Amniotic epithelial cell (primary cell): Measurements from ENCODE around the gene ERMP1.
"Not testable (repeated sequence)": the region's sequence is repeated elsewhere in the genome, so short reads cannot be mapped to it uniquely, and the experiment has no call there.

ENCODE experiments used
- DNase-seq: peaks from one replicate; pipeline ENCODE4 v3.0.0-alpha.2; 2010; ENCODE audit warnings: low read depth

Gene ERMP1

DNA sequence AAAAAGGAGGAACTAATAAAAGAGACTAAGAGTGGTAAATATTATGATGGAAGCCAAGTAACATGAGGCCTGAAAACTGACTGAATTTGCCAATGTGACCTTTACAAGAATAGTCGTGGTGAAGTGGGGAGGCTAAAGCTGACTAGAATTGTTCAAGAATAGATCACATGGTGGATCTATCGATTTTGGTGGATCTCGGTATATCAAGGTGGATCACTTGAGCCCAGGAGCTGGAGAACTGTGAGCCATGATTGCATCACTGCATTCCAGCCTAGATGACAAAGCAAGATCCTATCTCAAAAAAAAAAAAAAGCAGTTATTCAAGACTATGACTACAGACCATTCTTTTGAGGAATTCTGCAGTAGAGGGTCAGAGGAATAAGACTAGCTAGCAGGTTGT lies 15.1 kb downstream of the ERMP1 start:
- peak; percentile 85 for DNase-seq

DNA sequence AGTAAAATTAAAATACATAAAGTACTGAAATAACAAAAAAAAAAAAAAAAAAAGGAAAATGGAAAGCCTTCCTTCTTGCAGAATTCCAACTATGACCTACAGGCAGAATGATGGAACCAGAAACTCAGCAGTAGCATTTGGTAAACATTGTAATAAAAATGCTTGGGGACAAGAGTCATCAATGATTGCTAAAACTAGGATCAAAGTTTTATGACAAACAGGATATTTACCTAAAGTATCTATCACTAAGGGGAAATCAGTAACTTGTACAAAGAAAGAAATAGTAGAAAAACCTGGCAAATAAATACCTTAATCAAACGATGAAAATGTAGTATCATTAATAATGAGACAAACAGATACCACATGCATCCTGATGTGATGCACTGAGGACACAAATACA lies 17.5 kb downstream of the ERMP1 start:
- no peak for DNase-seq

DNA sequence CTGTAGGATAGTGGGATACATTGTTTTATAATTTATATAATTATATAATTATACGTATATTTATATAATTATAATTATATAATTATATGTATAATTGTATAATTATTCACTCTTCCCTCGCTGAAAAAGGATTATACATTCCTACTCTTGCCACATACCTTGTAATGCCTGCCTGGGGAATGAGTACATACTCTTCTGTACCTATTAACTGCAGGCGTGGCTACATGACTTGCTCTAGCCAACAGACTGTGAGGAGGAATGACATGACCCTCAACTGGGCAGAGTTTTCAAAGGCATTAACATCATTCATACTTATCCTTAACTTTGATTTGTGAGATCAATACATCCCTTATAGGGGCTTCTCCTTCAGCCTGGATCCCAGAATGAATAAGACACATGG lies 19.1 kb downstream of the ERMP1 start:
- no peak for DNase-seq

DNA sequence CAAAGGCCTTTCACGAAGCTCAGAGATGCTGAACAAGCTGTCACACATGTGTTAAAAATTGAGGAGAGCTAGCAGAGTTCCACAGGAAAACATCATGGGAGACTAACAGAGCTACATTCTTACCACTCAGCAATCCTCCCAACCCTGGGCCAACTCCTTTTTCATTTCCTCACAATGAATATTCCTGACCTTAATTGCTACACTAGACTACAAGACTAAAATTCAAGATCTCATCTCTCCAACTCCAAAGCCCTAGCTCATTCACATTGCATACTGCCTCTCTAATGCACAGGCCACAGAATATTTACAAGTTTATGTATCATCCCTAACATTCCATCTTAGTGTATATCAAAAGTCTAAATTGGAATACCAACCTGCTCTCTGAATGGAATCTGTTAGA lies 21.2 kb downstream of the ERMP1 start:
- DNase-seq, result no peak

DNA sequence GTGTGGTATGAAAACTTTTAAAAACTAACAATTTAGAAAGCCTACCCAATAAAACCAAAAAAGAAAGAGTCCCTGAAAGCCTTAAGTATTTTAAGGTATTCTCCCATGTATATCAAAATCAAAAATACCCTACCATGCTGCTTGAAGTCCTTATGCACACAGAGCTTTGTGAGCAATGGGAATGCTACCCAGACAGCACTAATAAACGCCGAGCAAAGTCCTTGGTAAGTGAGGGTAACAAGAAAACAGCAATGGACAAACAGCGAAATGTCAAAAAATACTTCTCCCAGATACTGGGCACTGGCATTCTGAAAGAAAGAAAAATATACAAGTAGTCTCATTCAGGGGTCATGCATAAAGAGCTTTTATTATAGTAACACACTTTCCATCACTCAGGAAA lies 27.4 kb downstream of the ERMP1 start:
- DNase-seq, result no peak

DNA sequence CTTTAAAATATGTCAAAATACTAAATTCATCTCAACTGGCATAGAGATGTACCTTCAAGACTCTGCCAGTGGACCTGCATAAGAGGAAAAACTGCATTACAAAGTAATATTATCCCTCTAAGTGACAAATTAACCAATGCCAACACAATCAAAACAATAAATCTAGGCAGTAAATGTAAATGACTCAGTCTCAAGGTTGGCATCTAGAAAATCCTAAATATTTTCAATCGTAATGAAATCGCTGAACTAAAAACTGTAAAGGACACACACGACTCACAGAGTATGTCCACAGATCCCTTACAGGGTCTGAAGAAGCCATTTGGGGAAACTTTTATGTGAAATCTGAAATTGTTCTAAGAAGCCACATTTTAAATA lies 31.2 kb downstream of the ERMP1 start:
- no peak for DNase-seq

DNA sequence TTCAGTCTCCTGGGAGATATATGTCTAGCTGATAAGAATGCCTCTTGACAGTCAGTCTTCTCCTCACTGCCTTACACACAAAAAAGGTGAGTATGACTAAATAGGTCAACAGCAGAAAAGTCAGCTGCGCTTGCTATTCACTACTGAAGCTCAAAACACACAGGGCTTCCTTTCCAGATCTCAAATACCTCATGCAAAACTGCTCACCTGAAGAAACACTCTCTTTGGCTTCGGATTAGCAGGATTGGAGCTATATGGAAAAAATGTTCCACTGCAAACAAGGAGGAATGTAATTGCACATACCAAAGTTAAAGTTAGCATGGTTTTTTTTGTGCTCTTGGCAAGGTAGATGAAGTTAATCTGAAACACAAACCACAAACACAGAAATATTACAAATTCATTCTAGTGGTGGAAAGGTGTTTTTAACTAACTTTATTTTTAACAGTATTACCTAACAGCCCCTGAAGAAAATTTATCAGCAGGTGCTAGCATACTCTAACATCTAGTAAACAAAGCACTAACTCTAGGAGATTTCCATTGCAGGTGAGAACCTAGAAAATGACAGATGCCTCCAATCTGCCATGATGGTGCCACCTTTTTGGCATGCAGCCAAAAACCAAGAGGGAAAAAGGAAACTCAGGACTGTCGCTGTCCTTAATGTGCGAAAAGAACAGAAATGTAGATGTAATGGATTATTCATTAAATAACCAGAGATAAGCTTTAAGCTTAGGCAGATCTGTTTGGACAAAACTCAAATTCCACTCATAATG lies 31.8 kb downstream of the ERMP1 start:
- DNase-seq, result peak; percentile 24

DNA sequence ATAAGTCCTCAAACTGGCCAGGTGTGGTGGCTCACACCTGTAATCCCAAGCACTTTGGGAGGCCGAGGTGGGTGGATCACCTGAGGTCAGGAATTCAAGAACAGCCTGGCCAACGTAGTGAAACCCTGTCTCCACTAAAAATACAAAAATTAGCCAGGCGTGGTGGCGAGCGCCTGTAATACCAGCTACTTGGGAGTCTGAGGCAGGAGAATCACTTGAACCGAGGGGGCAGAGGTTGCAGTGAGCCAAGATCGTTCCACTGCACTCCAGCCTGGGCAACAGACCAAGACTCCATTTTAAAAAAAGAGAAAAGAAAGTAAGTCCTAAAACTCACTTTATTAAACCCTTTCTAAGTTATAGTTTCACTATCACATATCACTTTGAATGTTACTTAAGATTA lies 32.5 kb downstream of the ERMP1 start:
- DNase-seq, result not testable (repeated sequence)

DNA sequence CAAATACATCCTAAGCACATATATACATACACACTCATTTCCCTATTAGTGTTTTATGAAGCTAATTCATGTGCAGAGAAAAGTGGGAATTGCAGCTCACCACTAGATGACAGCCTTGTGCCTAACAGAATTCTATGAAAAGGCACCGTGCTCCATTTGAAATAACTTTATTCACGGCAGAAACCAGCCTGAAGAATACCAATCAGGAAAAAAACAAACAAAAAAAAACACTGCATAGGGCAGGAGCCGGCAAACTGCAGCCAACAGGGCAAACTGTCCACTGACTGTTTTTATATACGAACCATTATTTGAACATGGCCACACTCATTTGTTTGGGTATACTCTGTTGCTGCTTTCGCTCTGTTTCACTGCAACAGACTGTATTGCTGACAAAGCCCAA lies 33.6 kb downstream of the ERMP1 start:
- DNase-seq, result peak; percentile 66

DNA sequence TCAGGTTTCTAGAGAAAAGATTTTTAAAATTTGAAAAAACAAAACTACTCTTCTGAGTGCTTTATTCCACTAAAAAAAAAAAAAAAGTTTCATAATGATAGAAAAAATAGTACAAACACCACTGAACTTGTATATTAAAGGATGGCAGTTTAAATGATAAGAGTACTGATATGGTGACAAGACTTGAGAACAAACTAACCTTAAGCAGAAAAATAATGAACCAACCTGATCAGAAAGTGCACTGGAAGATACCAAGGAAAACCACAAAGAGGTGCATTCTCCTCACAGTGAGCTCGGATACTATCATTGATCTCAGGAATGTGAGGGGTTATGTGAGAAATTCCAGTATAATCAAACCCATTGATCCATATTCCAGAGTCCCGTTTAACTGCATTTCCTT lies 34.3 kb downstream of the ERMP1 start:
- no peak for DNase-seq

DNA sequence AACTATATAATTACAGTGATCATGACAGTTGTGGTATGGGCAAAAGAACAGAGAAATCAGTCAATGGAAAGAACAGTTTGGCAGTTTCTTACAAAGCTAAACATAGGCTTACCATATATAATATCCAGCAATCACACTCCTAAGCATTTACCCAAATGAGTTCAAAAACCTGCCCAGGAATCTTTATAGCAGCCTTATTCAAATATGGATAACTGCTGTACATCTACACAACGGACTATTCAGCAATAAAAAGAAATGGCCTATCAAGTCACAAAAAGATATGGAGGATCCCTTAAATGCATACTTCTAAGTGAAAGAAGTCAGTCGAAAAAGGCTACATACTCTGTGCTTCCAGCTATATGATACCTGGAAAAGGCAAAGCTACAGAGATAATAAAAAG lies 36.6 kb downstream of the ERMP1 start:
- DNase-seq, result no peak

DNA sequence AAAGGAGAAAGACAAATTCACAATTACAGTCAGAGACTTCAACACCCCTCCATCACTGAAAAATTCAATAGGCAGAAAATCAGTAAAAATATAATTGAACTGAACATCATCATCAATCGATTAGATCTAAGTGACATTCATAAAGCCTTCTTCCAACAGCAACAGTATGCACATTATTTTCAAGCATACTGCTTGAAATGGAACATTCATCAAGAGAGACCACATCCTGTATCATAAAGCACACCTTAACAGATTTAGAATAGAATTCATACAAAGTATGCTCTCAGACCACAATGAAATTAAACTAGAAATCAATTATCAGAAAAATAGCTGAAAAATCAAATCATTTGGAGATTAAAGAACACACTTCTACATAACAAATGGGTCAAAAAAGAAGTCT lies 39.1 kb downstream of the ERMP1 start:
- DNase-seq, result no peak

DNA sequence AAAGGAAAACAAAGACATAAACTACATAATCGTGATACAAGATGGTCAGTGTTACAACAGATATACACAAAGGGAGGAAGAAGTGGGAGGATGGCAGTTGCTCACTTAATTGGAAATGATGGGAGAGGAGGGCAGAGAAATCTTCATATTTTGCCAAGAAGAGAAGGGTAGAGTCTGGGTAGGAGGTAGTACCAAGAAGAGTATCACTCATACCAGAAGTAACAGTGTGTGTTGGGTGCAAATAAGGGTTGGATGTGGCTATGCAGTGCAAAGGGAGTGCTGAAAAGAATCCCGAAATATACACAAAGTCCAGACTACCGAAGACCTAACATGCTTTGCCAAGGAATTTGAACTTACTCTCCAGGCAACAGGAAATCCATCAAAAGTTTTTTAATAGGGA lies 41.0 kb downstream of the ERMP1 start:
- DNase-seq, result no peak

DNA sequence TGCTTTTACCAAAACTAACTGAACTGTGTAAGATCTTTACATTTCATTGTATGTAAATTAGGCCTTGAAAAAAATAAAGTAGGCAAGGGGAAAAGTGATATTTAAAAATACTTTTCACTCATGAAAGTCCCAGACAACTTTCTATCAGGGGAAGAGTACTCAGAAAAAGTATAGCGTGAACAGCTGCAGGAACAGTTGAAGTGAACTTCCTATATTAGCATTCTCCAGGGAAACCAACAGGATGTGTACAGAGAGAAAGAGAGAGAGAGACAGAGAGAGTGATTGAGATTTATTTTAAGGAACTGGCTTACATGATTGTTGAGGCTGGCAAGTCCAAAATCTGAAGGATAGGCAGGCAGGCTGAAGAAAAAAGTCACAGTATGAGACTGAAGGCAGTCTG lies 42.0 kb downstream of the ERMP1 start:
- DNase-seq, result no peak

DNA sequence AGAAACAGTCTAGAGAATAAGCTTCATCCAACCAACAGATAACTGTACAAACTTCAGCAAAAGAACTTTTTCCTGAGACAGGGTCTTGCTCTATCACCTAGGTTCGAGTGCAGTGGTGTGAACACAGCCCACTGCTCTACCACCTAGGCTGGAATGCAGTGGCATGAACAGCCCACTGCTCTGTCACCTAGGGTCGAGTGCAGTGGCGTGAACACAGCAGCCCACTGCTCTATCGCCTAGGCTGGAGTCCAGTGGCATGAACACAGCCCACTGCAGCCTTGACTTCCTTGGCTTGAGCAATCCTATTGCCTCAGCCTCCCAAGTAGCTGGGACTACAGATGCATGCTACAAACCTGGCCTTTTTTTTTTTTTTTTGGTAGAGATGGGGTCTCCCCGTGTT lies 43.4 kb downstream of the ERMP1 start:
- no peak for DNase-seq

DNA sequence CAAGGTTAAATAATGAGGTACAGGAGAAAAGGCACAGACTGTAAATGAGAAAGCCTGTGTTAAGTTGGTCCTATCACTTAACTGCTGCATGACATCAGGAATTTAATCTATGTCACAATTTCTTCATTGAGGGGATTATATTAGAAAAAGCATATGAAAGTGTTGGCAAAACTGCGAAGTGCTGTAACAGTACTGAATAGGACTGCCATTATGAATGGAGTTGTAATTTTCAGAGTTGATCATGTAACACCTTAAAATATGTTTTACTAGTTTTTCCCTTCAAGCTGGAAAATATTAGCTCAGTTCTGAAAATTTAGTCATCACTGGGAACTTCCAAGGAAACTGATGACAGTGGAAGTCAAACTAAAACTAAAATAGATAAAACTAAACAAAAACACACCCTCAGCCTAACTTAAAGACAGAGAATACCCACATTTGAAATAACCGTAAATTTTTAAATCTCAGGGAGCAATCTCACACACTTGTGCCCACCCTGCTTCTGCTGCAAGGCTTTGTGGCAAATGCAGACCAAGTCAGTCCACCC lies 45.1 kb downstream of the ERMP1 start:
- DNase-seq, result no peak

DNA sequence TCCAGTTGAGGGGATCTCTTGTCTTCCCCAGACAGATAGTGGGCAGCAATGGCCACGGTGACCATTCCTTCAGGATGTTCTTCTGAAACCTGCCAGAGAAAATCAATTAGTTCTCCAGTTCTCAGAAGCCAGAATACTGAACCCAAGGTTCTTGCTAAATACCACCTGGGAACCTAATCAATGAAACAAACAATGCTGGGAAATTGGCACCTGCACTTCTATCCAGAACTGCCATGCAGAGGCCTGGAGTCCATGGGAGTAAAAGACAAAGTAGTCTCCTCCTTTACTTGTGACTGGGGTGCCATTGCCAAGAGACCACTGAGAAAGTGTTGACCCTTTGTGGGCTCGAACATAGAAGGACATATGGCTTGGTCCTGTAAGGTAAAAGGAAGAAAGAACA lies 45.7 kb downstream of the ERMP1 start:
- no peak for DNase-seq

DNA sequence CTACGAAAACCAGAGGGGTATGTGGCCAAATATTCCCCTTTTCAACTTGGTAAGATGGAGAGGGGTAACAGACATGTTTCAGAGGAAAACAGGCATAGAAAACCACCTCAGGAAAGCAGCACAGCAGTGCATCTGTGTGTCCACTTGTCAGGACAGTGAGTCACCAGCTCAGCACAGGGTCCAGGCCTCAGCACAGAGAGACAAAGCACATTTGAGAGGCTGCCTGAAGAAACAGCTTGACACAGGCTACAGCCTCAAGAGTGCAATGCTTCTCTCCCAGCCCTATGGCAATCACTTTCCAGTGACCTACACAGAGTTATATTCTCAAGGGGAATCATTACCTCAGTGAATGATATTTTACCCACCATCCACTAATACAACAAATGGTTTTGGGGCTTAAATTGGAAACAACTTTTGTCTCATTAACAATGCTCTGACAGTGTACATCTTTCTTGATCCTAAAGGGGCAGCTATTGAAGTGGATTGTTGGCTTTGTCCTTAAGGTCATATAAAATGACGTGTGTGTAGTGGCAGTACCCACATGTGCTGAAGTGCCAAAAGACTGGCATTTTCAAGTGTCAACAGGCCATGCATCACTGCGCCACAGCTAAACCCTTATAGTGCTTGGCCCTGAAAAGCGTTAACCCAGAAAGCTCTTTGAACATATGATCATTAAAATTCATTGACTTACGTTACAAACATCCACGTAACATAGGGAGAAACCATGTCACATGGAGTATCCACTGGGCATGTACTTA lies 46.4 kb downstream of the ERMP1 start:
- peak; percentile 19 for DNase-seq

DNA sequence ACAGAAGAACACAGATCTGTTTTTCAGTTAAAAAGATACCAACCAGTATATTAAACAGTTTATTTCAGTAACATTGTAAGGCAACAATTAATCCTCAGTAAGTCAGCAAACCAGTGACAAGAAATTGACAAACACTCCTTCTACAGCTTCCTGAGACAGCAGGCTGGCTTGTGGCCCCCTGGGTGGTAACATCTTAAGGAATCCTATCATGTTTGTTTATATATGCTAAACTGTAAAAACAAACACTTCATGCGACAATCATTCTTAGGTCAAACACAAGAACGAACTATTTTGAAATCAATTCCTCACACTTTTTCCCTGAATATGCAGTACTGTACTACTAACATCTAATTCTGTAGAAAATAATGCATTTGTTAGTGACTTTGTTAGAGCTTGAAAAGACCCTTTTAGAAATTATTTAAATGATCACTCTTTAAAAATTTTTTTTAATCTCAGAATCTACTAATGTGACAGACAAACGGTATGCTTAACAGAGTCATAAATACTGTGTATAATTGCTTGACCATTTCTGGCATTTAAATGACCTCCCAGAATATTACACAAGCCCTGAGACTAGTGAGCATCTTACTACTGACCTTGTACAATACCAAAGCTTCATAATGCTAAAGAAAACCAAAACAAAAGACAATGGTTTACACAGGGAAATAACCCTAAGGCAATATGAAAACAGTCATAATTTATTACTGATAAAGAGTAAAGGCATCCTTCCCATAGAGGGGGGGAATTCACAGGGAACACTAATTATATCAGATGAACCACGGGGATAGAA lies 48.2 kb downstream of the ERMP1 start:
- DNase-seq, result peak; percentile 53

DNA sequence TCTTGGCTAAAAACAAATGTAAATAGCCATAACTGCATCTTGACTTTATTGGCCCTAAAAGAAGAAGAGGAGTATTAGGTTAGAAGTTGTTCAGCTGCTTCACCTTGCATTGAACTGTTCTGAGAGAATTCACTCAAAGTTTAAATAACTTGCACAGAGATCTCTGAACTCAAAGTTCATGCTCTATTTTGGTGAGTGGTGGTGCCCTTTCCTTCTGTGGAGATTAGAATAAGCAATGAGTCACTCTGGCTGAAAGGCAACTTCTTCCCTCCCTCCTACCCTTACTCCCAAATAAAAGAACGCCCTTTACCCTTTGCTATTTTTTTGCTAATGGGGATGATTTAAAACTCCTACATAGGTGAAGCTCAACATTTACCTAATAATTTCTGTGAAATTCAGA lies 48.9 kb downstream of the ERMP1 start:
- DNase-seq, result peak; percentile 45

DNA sequence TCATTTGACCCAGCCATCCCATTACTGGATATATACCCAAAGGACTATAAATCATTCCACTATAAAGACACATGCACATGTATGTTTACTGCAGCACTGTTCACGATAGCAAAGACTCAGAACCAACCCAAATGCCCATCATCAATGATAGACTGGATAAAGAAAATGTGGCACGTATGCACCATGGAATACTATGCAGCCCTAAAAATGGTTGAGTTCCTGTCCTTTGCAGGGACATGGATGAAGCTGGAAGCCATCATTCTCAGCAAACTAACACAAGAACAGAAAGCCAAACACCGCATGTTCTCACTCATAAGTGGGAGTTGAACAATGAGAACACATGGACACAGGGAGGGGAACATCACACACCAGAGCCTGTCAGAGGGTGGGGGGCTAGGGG lies 49.5 kb downstream of the ERMP1 start:
- DNase-seq, result not testable (repeated sequence)

DNA sequence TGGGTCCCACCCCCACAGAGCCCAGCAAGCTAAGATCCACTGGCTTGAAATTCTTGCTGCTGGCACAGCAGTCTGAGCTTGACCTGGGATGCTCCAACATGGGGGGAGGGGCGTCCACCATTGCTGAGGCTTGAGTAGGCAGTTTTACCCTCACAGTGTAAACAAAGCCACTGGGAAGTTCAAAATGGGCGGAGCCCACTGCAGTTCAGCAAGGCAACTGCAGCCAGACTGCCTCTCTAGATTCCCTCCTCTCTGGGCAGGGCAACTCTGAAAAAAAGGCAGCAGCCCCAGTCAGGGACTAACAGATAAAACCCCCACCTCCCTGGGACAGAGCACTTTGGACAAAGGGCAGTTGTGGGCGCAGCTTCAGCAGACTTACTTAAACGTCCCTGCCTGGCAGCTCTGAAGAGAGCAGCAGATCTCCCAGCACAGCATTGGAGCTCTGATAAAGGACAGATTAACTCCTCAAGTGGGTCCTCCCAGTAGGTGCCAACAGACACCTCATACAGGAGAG lies 53.2 kb downstream of the ERMP1 start:
- DNase-seq, result peak; percentile 24
